Endothelial cell of umbilical vein (primary cell): ENCODE results near the gene CEP70. TPM values are rescaled to one million over a fixed set of nuclear protein-coding genes. Genes with fewer than 3 reads are reported as not detected.

Experiments used
- BruUV-seq: library from RNA; stranded (reverse); fragments of 400-500 nt; replicated peaks from 2 replicates; lab custom pipeline; 2021; lab: Mats Ljungman, UMichigan
- CTCF ChIA-PET: fragments of 300-600, 350-600 bp; sonication (Branson Sonifier 250); formaldehyde crosslinking; loops from one replicate; lab custom pipeline; 2021; ENCODE audit warnings: antibody characterized with exemption, inconsistent platforms; lab: Charles Lee
- POLR2A ChIA-PET: fragments of 300-600, 350-600 bp; sonication (Branson Sonifier 250); formaldehyde crosslinking; loops from one replicate; lab custom pipeline; 2021; ENCODE audit warnings: antibody characterized with exemption, inconsistent platforms; lab: Charles Lee
- DNase-seq: peaks from one replicate; pipeline ENCODE4 v3.0.0-alpha.2; 2011; ENCODE audit warnings: low read depth, low spot score
- FAIRE-seq: peaks from 2 replicates; lab custom pipeline; 2011; peaks lifted over from hg19 to GRCh38; lab: Jason Lieb, UNC
- H2AFZ ChIP-seq: 2 replicates; pipeline ENCODE4 v1.6.0; 2012; ENCODE audit warnings: low read depth, low read length, control low read depth, inconsistent platforms
- H3K27ac ChIP-seq: 2 replicates; pipeline ENCODE4 v1.5.1; 2011; ENCODE audit warnings: low read depth, mild to moderate bottlenecking, control low read depth, low read length, moderate library complexity; ENCODE audit not compliant: insufficient read depth
- H3K27me3 ChIP-seq, 2 experiments: 2 replicates each; pipeline versions ENCODE4 v1.6.0 to v1.6.1; 2011; ENCODE audit warnings: low read length in 2 of 2, mixed read lengths in 1 of 2; ENCODE audit not compliant: control insufficient read depth in 2 of 2, insufficient read depth in 2 of 2
- H3K36me3 ChIP-seq, 2 experiments: 2 replicates in 1 of 2; 3 replicates in 1 of 2; pipeline ENCODE4 v1.5.1; 2011; ENCODE audit warnings: low read length in 2 of 2, mild to moderate bottlenecking in 1 of 2, moderate library complexity in 1 of 2; ENCODE audit not compliant: control insufficient read depth in 2 of 2, insufficient read depth in 2 of 2; ENCODE audit errors: extremely low read depth in 1 of 2
- H3K4me1 ChIP-seq: 3 replicates; pipeline ENCODE4 v1.5.1; 2011; ENCODE audit warnings: mild to moderate bottlenecking, low read length; ENCODE audit not compliant: control insufficient read depth, insufficient read depth; ENCODE audit errors: extremely low read depth
- H3K4me2 ChIP-seq: 2 replicates; pipeline ENCODE4 v1.6.1; 2011; ENCODE audit warnings: low read length, control low read depth, mixed read lengths; ENCODE audit not compliant: insufficient read depth
- H3K4me3 ChIP-seq, 3 experiments: fragments of 200-600 bp in 1 of 3; sonication (generic), shearing (Covaris generic) in 1 of 3; replicated peaks in 1 of 3; 2 replicates each; pipeline ENCODE4 v1.5.1; 2011 to 2016; ENCODE audit warnings: control low read depth in 3 of 3, low read length in 3 of 3, mild to moderate bottlenecking in 2 of 3, inconsistent platforms in 1 of 3, low read depth in 1 of 3, moderate library complexity in 1 of 3; ENCODE audit not compliant: insufficient read depth in 1 of 3
- H3K79me2 ChIP-seq: 2 replicates; pipeline ENCODE4 v1.6.0; 2012; ENCODE audit warnings: low read length, inconsistent platforms; ENCODE audit not compliant: control insufficient read depth, insufficient read depth
- H3K9ac ChIP-seq: replicated peaks from 2 replicates; pipeline ENCODE3; 2011; ENCODE audit warnings: low read length, control low read depth; ENCODE audit not compliant: insufficient read depth; ENCODE audit errors: extremely low read depth
- H3K9me1 ChIP-seq: replicated peaks from 3 replicates; pipeline ENCODE4 v1.6.0; 2011; ENCODE audit warnings: mild to moderate bottlenecking, low read length; ENCODE audit not compliant: control insufficient read depth, insufficient read depth; ENCODE audit errors: extremely low read depth
- H3K9me3 ChIP-seq: replicated peaks from 2 replicates; pipeline ENCODE4 v1.5.1; 2012; ENCODE audit warnings: low read length, inconsistent platforms; ENCODE audit not compliant: control insufficient read depth, insufficient read depth
- H4K20me1 ChIP-seq: replicated peaks from 2 replicates; pipeline ENCODE3; 2011; ENCODE audit warnings: mild to moderate bottlenecking, low read length; ENCODE audit not compliant: control insufficient read depth, insufficient read depth; ENCODE audit errors: extremely low read depth
- CTCF ChIP-seq, 2 donors: IDR thresholded peaks; 1 replicate in 1 of 2; 2 replicates in 1 of 2; pipeline ENCODE4 v1.5.1; 2011; ENCODE audit warnings: low read length in 2 of 2, mild to moderate bottlenecking in 2 of 2, moderate library complexity in 2 of 2, control low read depth in 1 of 2, inconsistent platforms in 1 of 2, low read depth in 1 of 2; ENCODE audit not compliant: insufficient read depth in 1 of 2; ENCODE audit errors: extremely low read depth in 1 of 2
- EZH2 ChIP-seq: IDR thresholded peaks from 2 replicates; pipeline ENCODE4 v1.6.1; 2012; ENCODE audit warnings: borderline replicate concordance, low read depth, mild to moderate bottlenecking, moderate library complexity, low read length, inconsistent platforms; ENCODE audit not compliant: severe bottlenecking
- FOS ChIP-seq: IDR thresholded peaks from 2 replicates; pipeline ENCODE4 v1.6.1; 2011; ENCODE audit warnings: mild to moderate bottlenecking, low read length, moderate library complexity, borderline replicate concordance; ENCODE audit not compliant: insufficient read depth
- GATA2 ChIP-seq: IDR thresholded peaks from 2 replicates; pipeline ENCODE4 v1.7.0; 2011; ENCODE audit warnings: low read depth, mild to moderate bottlenecking, moderate library complexity, mixed read lengths, low read length; ENCODE audit not compliant: insufficient read length, insufficient read depth
- JUN ChIP-seq: IDR thresholded peaks from 2 replicates; pipeline ENCODE4 v1.6.1; 2011; ENCODE audit warnings: borderline replicate concordance, low read depth; ENCODE audit not compliant: insufficient read length, insufficient read depth
- MAX ChIP-seq: IDR thresholded peaks from 2 replicates; pipeline ENCODE4 v1.6.1; 2011; ENCODE audit not compliant: insufficient read depth, insufficient read length
- MYC ChIP-seq: IDR thresholded peaks from one replicate; pipeline ENCODE4 v1.6.1; 2011; ENCODE audit warnings: mild to moderate bottlenecking, low read depth, low read length
- POLR2A ChIP-seq: IDR thresholded peaks from 2 replicates; pipeline ENCODE4 v1.6.1; 2012; ENCODE audit warnings: low read depth, mild to moderate bottlenecking, control low read depth, low read length
- POLR2AphosphoS5 ChIP-seq: IDR thresholded peaks from 2 replicates; pipeline ENCODE4 v1.6.1; 2012; ENCODE audit warnings: low read depth, mild to moderate bottlenecking, control low read depth, low read length, moderate library complexity; ENCODE audit not compliant: insufficient read depth
- dilution Hi-C: fragments of 300-500 bp; cut with MboI; formaldehyde crosslinking; loops from one replicate; pipeline ENCODE4 v1.15.0; 2019; ENCODE audit warnings: low sequenced_read_pairs; ENCODE audit not compliant: extremely low pct_ligation_motif_present
- intact Hi-C: fragments of 100-400 bp; cut with micrococcal nuclease; formaldehyde crosslinking; loops from one replicate; pipeline ENCODE4 v1.10.0; 2022
- polyA plus RNA-seq, 4 experiments: library from polyadenylated mRNA; depleted of rRNA in 3 of 4; stranded (reverse) in 3 of 4; unstranded in 1 of 4; fragments of >200 nt; gene quantifications; 2 replicates each; pipeline versions ENCODE4 v1.2.1 to v1.2.3, GENCODE V29; 2011 to 2012; ENCODE audit warnings: missing spikeins in 1 of 4
- total RNA-seq: library from RNA; stranded (reverse); gene quantifications from 2 replicates; pipeline ENCODE4 v1.2.3, GENCODE V29; 2021

The CEP70 gene
- total and polyA plus RNA-seq, 2 donors (not counting 3 experiments of a cell fraction or from before 2014, with no cell fraction given): 2.1 to 16.9 TPM

- TF ChIP-seq MAX: no peak
- TF ChIP-seq JUN: no peak
- TF ChIP-seq CTCF (IDR thresholded peaks at IDR 0.05; ENCODE audit: extremely low read depth in 1 of 2, insufficient read depth in 1 of 2, low read depth in 1 of 2, low read length in 2 of 2): no peak
- TF ChIP-seq GATA2: no peak
- no peak for TF ChIP-seq EZH2
- TF ChIP-seq POLR2A: no peak
- TF ChIP-seq MYC: no peak
- TF ChIP-seq POLR2AphosphoS5: no peak
- TF ChIP-seq FOS: no peak
- Histone ChIP-seq H3K4me1 (no peaks in the 10 kb centered on the region), H3K27ac (no peak overlapping the region), H3K79me2 (no peaks in the 10 kb centered on the region), H3K9me1 (no peaks in the 10 kb centered on the region), H4K20me1 (no peaks in the 10 kb centered on the region), H3K4me2 (no peak overlapping the region), H3K9me3 (no peaks in the 10 kb centered on the region), H3K4me3 (no peak overlapping the region), H3K36me3 (no peaks in the 10 kb centered on the region), H3K9ac (no peak overlapping the region), H2AFZ (no peak overlapping the region), H3K27me3 (no peaks in the 10 kb centered on the region)
- intact Hi-C loops: loop anchor here (5.0 to 10.0 kb wide), 2 partner anchors 106 to 257 kb away; no protein-coding TSS in a partner anchor
- ChIA-PET CTCF (interaction anchor here (0.9 to 8.0 kb wide), 4 partner anchors 112 to 345 kb away, joined by 5 to 173 read pairs (median 15); no protein-coding TSS in a partner anchor), POLR2A (no interaction called here)
- DNase-seq (no peak), FAIRE-seq (no peak)
- BruUV-seq: no TSS peak
- dilution Hi-C loops: no loop called here
Observed at GRCh38 chr3:138591392-138591791, 2.7 kb downstream of the CEP70 start.
